Stimulated activated CD4-positive, alpha-beta T cell treated with anti-CD3 and anti-CD28 coated beads, Interleukin-4, amount 100 ng/mL, for 24 hours (primary cell): ENCODE results near the gene PFKFB3.
"Not testable (repeated sequence)": the region's sequence is repeated elsewhere in the genome, so short reads cannot be mapped to it uniquely, and the experiment has no call there.

ENCODE experiments used
- DNase-seq: peaks from one replicate; pipeline ENCODE4 v3.0.0-alpha.2; 2020

PFKFB3 gene

GRCh38 chr10:6275022-6275997 is 72.6 kb downstream of the PFKFB3 start:
- peak; percentile 92 for DNase-seq

DNA sequence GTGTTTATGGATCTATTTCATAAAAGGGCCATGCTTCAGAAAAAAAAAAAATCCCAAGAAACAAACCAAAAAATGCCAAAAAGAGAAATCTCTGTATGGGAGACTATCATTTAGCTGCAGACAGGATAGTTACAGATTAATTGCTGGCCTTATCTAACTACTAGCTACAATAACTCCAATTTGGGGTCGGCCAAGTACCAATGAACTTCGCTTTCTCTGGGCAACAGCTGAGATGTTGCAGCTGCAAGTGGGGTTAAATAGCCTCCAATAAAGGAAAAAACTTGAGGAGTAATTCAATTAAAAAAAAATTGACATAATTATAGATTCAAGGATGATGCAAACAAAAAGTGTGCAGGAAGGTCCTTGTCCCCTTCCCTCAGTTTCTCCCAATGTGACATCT is 73.6 kb downstream of the PFKFB3 start:
- no peak for DNase-seq

- DNase-seq, result no peak
Observed at GRCh38 chr10:6278519-6279120, 75.9 kb downstream of the PFKFB3 start.

GRCh38 chr10:6279540-6280267 is 77.0 kb downstream of the PFKFB3 start:
- DNase-seq, result no peak

GRCh38 chr10:6280291-6280690 is 77.6 kb downstream of the PFKFB3 start:
- DNase-seq, result no peak

DNA sequence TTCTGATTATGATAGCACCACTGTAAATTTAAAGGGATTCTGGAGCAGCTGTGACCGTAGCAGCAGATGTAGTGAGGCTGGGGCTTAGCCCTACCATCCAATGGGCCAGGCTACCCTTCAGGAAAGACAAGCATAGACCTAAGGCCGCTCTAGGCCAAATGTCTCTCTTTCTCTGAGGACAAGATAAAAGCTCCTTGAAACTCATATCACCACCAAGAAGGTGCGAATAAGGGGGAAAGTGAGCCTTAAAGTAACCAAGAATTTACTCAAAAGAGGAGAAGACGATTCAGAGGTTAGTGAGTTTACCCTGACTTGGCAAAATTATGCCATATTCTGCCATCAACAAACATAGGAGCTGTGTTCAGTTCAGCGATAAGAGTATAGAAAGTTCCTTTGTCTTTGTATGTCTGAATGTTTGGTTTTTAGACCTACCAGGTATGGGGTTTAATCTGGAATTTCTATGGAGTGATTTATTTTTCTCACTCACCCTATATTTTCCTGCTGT is 79.8 kb downstream of the PFKFB3 start:
- no peak for DNase-seq

DNA sequence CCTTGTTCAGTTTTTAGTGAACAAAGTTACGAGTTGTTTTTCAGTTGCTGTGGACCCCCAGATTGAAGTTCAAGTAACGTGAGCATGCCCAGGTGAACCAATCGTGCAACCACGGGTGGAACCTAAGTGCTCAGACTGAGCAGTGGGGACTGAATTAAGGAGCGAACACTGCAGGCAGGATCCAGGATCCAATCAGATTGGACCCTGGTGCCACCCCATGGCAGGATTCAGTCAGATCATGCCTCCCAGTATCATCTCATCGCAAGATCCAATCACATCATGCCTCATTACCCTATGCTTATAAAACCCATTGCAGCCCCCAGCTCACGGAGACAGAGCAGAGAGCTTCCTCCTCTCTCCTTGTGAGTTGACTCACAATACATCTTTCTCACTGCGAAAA is 80.9 kb downstream of the PFKFB3 start:
- DNase-seq, result no peak

DNA sequence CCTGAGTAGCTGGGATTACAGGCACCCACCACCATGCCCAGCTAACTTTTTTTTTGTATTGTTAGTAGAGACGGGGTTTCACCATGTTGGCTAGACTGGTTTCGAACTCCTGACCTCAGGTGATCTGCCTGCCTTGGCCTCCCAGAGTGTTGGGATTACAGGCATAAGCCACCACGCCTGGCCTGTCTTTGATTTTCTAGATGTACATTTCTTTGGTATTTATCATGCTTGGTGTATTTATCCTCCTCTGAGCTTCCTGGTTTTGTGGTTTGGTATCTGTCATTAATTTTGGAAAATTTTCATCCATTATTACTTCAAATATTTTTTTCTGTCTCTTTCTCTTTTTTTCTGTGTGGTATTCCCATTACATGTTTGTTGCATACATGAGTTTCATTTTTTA is 87.9 kb downstream of the PFKFB3 start:
- DNase-seq, result not testable (repeated sequence)

GRCh38 chr10:6292741-6293151 is 90.0 kb downstream of the PFKFB3 start:
- no peak for DNase-seq

DNA sequence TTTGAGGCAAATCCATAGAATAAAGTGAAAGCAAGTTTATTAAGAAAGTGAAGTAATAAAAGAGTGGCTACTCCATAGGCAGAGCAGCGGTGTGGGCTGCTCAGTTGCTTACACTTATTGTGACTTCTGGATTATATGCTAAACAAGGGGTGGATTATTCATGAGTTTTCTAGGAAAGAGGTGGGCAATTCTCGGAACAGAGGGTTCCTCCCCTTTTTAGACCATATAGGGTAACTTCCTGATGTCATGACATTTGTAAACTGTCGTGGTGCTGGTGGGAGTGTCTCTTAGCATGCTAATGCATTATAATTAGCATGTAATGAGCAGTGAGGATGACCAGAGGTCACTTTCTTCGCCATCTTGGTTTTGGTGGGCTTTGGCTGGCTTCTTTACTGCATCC is 93.7 kb downstream of the PFKFB3 start:
- DNase-seq, result not testable (repeated sequence)

GRCh38 chr10:6296828-6297251 is 94.1 kb downstream of the PFKFB3 start:
- DNase-seq, result no peak

DNA sequence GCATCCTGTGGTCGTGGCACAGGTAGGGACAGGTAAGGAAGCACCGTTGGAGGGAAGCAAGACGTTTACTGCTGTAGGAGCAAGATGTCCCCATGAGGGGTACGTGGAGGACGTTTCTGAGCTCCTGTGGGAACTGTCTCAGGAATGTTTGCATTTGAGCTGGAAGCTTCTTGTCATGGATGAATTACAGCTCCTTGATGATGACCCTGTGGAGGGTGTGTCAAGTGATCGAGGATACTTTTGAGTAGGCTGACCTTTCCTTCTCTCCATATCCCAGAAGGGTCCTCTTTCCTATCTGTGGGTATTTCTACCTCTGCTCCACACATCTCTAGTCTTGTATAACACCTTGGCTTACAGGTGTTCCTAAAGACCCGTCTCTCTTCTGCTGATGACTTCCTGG is 94.8 kb downstream of the PFKFB3 start:
- no peak for DNase-seq

DNA sequence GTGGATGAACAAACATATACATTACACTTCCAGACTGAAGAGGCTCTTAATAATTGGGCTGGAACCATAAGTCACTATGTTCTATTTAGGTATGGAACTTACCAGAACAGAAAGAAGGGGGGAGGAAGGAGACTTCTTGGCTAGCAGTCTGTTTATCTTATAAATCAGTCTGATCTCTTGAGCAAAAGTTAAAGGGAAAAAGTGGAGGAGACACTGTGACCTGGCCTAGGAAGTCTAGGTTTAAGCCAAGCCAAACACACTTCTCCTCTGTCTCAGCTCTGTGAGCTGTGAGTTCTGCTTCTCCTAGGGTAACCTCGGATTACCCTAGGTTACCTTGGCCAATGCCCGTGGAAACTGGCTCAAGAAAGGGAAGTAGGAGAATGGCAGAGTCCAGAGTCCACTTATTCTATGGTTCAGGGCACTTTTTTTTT is 95.2 kb downstream of the PFKFB3 start:
- no peak for DNase-seq

- no peak for DNase-seq
Observed at GRCh38 chr10:6298428-6298827, 95.7 kb downstream of the PFKFB3 start.

DNA sequence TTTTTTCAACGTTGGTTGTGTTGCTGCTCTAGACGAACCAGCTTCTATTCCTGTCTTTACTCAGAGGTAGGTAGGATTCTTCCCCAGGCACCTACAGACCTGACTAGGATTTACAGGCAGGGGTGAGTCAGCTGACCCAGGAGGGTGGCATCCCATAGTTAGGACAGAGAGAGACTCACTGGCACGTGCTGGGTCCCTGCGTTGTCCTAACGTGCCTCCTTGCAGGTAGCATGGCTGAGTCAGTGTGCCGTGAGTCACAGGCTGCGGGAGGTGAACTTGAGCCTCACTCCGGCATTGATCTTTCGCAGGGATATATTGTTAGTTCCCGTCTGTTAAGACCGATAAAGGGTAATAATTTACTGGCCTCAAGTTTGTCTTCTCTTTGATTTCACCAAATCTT is 96.5 kb downstream of the PFKFB3 start:
- no peak for DNase-seq

- DNase-seq, result no peak
Observed at GRCh38 chr10:6299743-6300105, 97.0 kb downstream of the PFKFB3 start.

GRCh38 chr10:6300106-6300783 is 97.5 kb downstream of the PFKFB3 start:
- DNase-seq, result peak; percentile 26

DNA sequence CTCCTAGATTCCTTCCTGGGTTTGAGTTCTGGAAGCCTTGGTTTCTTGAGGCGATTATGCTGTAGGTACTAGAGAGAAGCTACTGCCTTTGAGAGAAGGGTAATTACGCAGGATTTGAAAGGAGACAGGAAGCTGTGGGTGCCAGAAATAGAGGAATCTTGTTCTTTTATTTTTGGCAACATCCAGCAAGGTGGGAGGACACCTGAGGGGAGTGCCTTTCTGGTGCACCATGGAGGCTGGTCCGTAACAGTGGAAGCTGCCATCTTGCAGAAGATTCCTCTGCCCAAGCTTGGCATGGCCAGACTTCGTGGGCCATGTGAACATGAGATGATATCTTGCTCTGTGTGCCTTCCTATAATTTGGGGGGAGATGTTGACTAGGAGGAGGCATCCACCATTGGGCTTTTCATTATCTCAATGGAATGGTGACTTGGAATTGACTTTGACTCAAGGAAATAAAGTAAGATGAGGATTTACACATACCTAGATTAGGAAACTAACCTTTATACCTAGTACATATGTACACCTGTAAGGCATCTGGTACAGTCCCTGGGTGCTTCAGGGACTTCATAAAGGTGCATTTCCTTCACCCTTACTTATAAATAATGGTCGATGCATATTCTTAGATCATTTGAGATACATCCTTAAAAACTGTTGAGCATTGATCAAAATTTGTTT is 98.2 kb downstream of the PFKFB3 start:
- no peak for DNase-seq

GRCh38 chr10:6301488-6302075 is 98.8 kb downstream of the PFKFB3 start:
- DNase-seq, result no peak
